ENCODE measurements around the gene MAOA. TPM values are rescaled to one million over a fixed set of nuclear protein-coding genes. Genes with fewer than 3 reads are reported as not detected.
"Not testable (repeated sequence)": the region's sequence is repeated elsewhere in the genome, so short reads cannot be mapped to it uniquely, and the experiment has no call there.

The MAOA gene
- total RNA-seq, 1 donor from 2014 or later = 149 TPM

- DNase-seq = no peak
These were observed 8.2 kb downstream of the MAOA start for GRCh38 chrX:43664258-43664657.

- DNase-seq = no peak
These were observed 8.6 kb downstream of the MAOA start for GRCh38 chrX:43664708-43665107.

- DNase-seq = no peak
These were observed 10.3 kb downstream of the MAOA start for GRCh38 chrX:43666311-43666912.

GRCh38 chrX:43675965-43676628, 20.0 kb downstream of the MAOA start:
- DNase-seq = not testable (repeated sequence)

- DNase-seq = peak; percentile 57
These were observed 21.0 kb downstream of the MAOA start for GRCh38 chrX:43676971-43677572.

- DNase-seq = no peak
These were observed 21.9 kb downstream of the MAOA start for GRCh38 chrX:43677993-43678392.

GRCh38 chrX:43679058-43679457, 23.0 kb downstream of the MAOA start:
- DNase-seq = no peak

GRCh38 chrX:43679778-43680177, 23.7 kb downstream of the MAOA start:
- peak; percentile 51 for DNase-seq

- no peak for DNase-seq
These were observed 26.6 kb downstream of the MAOA start for GRCh38 chrX:43682726-43683125.

GRCh38 chrX:43685221-43685620, 29.1 kb downstream of the MAOA start:
- no peak for DNase-seq

- no peak for DNase-seq
These were observed 32.5 kb downstream of the MAOA start for GRCh38 chrX:43688586-43688985.

- peak; percentile 39 for DNase-seq
These were observed 37.7 kb downstream of the MAOA start for GRCh38 chrX:43693602-43694406.

- no peak for DNase-seq
These were observed 43.4 kb downstream of the MAOA start for GRCh38 chrX:43699475-43699874.

GRCh38 chrX:43702079-43702524, 46.0 kb downstream of the MAOA start:
- DNase-seq = no peak

- peak; percentile 57 for DNase-seq
These were observed 46.6 kb downstream of the MAOA start for GRCh38 chrX:43702660-43703059.

GRCh38 chrX:43703211-43703791, 47.2 kb downstream of the MAOA start:
- peak; percentile 81 for DNase-seq

- no peak for DNase-seq
These were observed 50.8 kb downstream of the MAOA start for GRCh38 chrX:43706786-43707370.

GRCh38 chrX:43707812-43708548, 51.9 kb downstream of the MAOA start:
- peak; percentile 61 for DNase-seq

GRCh38 chrX:43716144-43716543, 60.0 kb downstream of the MAOA start:
- DNase-seq = no peak

- DNase-seq = no peak
These were observed 60.6 kb downstream of the MAOA start for GRCh38 chrX:43716696-43717095.

GRCh38 chrX:43717161-43717560, 61.1 kb downstream of the MAOA start:
- no peak for DNase-seq

GRCh38 chrX:43718081-43718480, 62.0 kb downstream of the MAOA start:
- DNase-seq = no peak
